H9 (cell line): ENCODE results near the gene AMN. TPM values are rescaled to one million over a fixed set of nuclear protein-coding genes. Genes with fewer than 3 reads are reported as not detected.

Source experiments
- DNase-seq: peaks from one replicate; pipeline ENCODE4 v3.0.0-alpha.2; 2017
- H2AFZ ChIP-seq: one replicate; pipeline ENCODE4 v1.6.1; 2013; ENCODE audit warnings: mild to moderate bottlenecking, low read length, control low read depth, moderate library complexity
- H2AK5ac ChIP-seq: 2 replicates; pipeline ENCODE4 v1.6.1; 2013; ENCODE audit warnings: low read length, control low read depth, mixed read lengths; ENCODE audit not compliant: insufficient read length
- H2BK120ac ChIP-seq: one replicate; pipeline ENCODE4 v1.6.1; 2013; ENCODE audit warnings: low read depth, mild to moderate bottlenecking, low read length, control low read depth, inconsistent platforms; ENCODE audit not compliant: poor library complexity, severe bottlenecking
- H2BK12ac ChIP-seq: 2 replicates; pipeline ENCODE4 v1.6.1; 2013; ENCODE audit warnings: low read length, control low read depth, mixed read lengths, low read depth; ENCODE audit not compliant: insufficient read length
- H2BK15ac ChIP-seq: 2 replicates; pipeline ENCODE4 v1.6.1; 2013; ENCODE audit warnings: low read depth, low read length, control low read depth
- H2BK20ac ChIP-seq: one replicate; pipeline ENCODE4 v1.6.1; 2013; ENCODE audit warnings: low read depth, mild to moderate bottlenecking, low read length, control low read depth, inconsistent platforms; ENCODE audit not compliant: poor library complexity, severe bottlenecking
- H2BK5ac ChIP-seq: 2 replicates; pipeline ENCODE4 v1.6.1; 2013; ENCODE audit warnings: low read length, control low read depth, mixed read lengths; ENCODE audit not compliant: insufficient read length
- H3K14ac ChIP-seq: 2 replicates; pipeline ENCODE4 v1.6.1; 2013; ENCODE audit warnings: low read length, control low read depth; ENCODE audit not compliant: insufficient read depth
- H3K18ac ChIP-seq: 2 replicates; pipeline ENCODE4 v1.6.1; 2013; ENCODE audit warnings: low read depth, mild to moderate bottlenecking, mixed read lengths, low read length, control low read depth; ENCODE audit not compliant: insufficient read length
- H3K23ac ChIP-seq: 2 replicates; pipeline ENCODE4 v1.6.1; 2013; ENCODE audit warnings: low read length, control low read depth, mixed read lengths, low read depth; ENCODE audit not compliant: insufficient read length
- H3K23me2 ChIP-seq: 2 replicates; pipeline ENCODE4 v1.6.1; 2013; ENCODE audit warnings: low read depth, mild to moderate bottlenecking, mixed read lengths, low read length, control low read depth; ENCODE audit not compliant: insufficient read length, poor library complexity, severe bottlenecking
- H3K27ac ChIP-seq: 2 replicates; pipeline ENCODE4 v1.5.1; 2013; ENCODE audit warnings: low read length, control low read depth, mixed read lengths, low read depth; ENCODE audit not compliant: insufficient read length
- H3K27me3 ChIP-seq: 2 replicates; pipeline ENCODE4 v1.6.1; 2013; ENCODE audit warnings: low read length, control low read depth, inconsistent platforms; ENCODE audit not compliant: insufficient read depth
- H3K4ac ChIP-seq: 2 replicates; pipeline ENCODE4 v1.6.1; 2013; ENCODE audit warnings: low read depth, mild to moderate bottlenecking, control low read depth, inconsistent platforms, low read length, moderate library complexity
- H3K4me1 ChIP-seq: 2 replicates; pipeline ENCODE4 v1.6.1; 2013; ENCODE audit warnings: low read length, control low read depth, inconsistent platforms; ENCODE audit not compliant: insufficient read depth
- H3K4me2 ChIP-seq: 2 replicates; pipeline ENCODE4 v1.6.1; 2013; ENCODE audit warnings: low read length, control low read depth, mixed read lengths; ENCODE audit not compliant: insufficient read length, insufficient read depth
- H3K56ac ChIP-seq: 2 replicates; pipeline ENCODE4 v1.6.1; 2013; ENCODE audit warnings: low read depth, mild to moderate bottlenecking, mixed read lengths, low read length, control low read depth; ENCODE audit not compliant: insufficient read length
- H3K79me1 ChIP-seq: 2 replicates; pipeline ENCODE4 v1.6.1; 2013; ENCODE audit warnings: low read depth, mild to moderate bottlenecking, moderate library complexity, low read length, control low read depth, inconsistent platforms; ENCODE audit not compliant: insufficient read depth, poor library complexity, severe bottlenecking
- H3K79me2 ChIP-seq: 2 replicates; pipeline ENCODE4 v1.6.1; 2013; ENCODE audit warnings: low read length, control low read depth, inconsistent platforms; ENCODE audit not compliant: insufficient read depth
- H3K9ac ChIP-seq: 2 replicates; pipeline ENCODE4 v1.6.1; 2013; ENCODE audit warnings: low read length, control low read depth, mixed read lengths; ENCODE audit not compliant: insufficient read length; ENCODE audit errors: extremely low read depth
- H3K9me3 ChIP-seq: one replicate; pipeline ENCODE4 v1.6.1; 2013; ENCODE audit warnings: low read depth, low read length, inconsistent platforms; ENCODE audit not compliant: control insufficient read depth
- H3T11ph ChIP-seq: one replicate; pipeline ENCODE4 v1.6.1; 2013; ENCODE audit warnings: mild to moderate bottlenecking, low read length, control low read depth, inconsistent platforms
- H4K20me1 ChIP-seq: one replicate; pipeline ENCODE4 v1.6.1; 2013; ENCODE audit not compliant: control insufficient read depth, insufficient read length, insufficient read depth
- H4K5ac ChIP-seq: 2 replicates; pipeline ENCODE4 v1.6.1; 2013; ENCODE audit warnings: low read depth, mild to moderate bottlenecking, mixed read lengths, low read length, control low read depth; ENCODE audit not compliant: insufficient read length
- H4K8ac ChIP-seq: replicated peaks from 2 replicates; pipeline ENCODE4 v1.6.1; 2013; ENCODE audit warnings: low read length, control low read depth, mixed read lengths, low read depth; ENCODE audit not compliant: insufficient read length
- H4K91ac ChIP-seq: 2 replicates; pipeline ENCODE4 v1.6.1; 2013; ENCODE audit warnings: low read depth, mild to moderate bottlenecking, moderate library complexity, mixed read lengths, low read length, control low read depth; ENCODE audit not compliant: insufficient read length
- H3K27ac Mint-ChIP-seq, 3 experiments: 2 replicates in 2 of 3; 3 replicates in 1 of 3; pipeline ENCODE4 v1.8.0; 2020 to 2021; ENCODE audit warnings: mixed read lengths in 3 of 3, mild to moderate bottlenecking in 1 of 3, moderate library complexity in 1 of 3
- H3K27me3 Mint-ChIP-seq: 2 replicates; pipeline ENCODE4 v1.8.0; 2021; ENCODE audit warnings: low read depth, mild to moderate bottlenecking, moderate library complexity, mixed read lengths
- H3K36me3 Mint-ChIP-seq, 3 experiments: 2 replicates in 2 of 3; 3 replicates in 1 of 3; pipeline ENCODE4 v1.8.0; 2020 to 2021; ENCODE audit warnings: low read depth in 3 of 3, mixed read lengths in 3 of 3; ENCODE audit not compliant: insufficient read depth in 1 of 3
- H3K4me1 Mint-ChIP-seq, 2 experiments: 2 replicates each; pipeline ENCODE4 v1.8.0; 2020; ENCODE audit warnings: mixed read lengths in 2 of 2
- H3K4me3 Mint-ChIP-seq, 2 experiments: 2 replicates in 1 of 2; 3 replicates in 1 of 2; pipeline ENCODE4 v1.8.0; 2020 to 2021; ENCODE audit warnings: mild to moderate bottlenecking in 2 of 2, mixed read lengths in 2 of 2, moderate library complexity in 1 of 2
- H3K9me3 Mint-ChIP-seq, 2 experiments: 2 replicates in 1 of 2; 3 replicates in 1 of 2; pipeline ENCODE4 v1.8.0; 2020; ENCODE audit warnings: mild to moderate bottlenecking in 2 of 2, mixed read lengths in 2 of 2, moderate library complexity in 1 of 2
- CTCF ChIP-seq: fragments of 200-600 bp; sonication (generic); conservative IDR thresholded peaks from 3 replicates; pipeline ENCODE4 v1.8.0; 2021; ENCODE audit warnings: antibody characterized with exemption, mild to moderate bottlenecking
- WGBS: extraction: QIAGEN DNeasy Blood & Tissue Kit; methylation state at CpG from one replicate; pipeline ENCODE4 v1.1.7; 2013; ENCODE audit warnings: missing lambda C conversion rate, low lambda C conversion rate, mixed read lengths; ENCODE audit not compliant: insufficient read length; ENCODE audit errors: extremely low coverage; 5-methylcytosine and 5-hydroxymethylcytosine counted together
- total RNA-seq: library from RNA; stranded (reverse); gene quantifications from 2 replicates; pipeline ENCODE4 v1.2.1, GENCODE V29; 2021

The AMN gene
- total RNA-seq, 1 experiment from 2014 or later, result 1.9 TPM

- H2BK15ac ChIP-seq, result no peak overlapping the region
- H3K14ac ChIP-seq, result no peak overlapping the region
- H3K79me2 ChIP-seq, result no peaks in the 10 kb centered on the region
- H3K27ac Mint-ChIP-seq, result no peak overlapping the region
- no peak overlapping the region for H3K4ac ChIP-seq
- no peak overlapping the region for H3K56ac ChIP-seq
- no peaks in the 10 kb centered on the region for H4K20me1 ChIP-seq
- H3K4me2 ChIP-seq, result no peak overlapping the region
- H3K23me2 ChIP-seq, result no peaks in the 10 kb centered on the region
- H2BK12ac ChIP-seq, result no peak overlapping the region
- H3K9me3 ChIP-seq, result no peaks in the 10 kb centered on the region
- no peak overlapping the region for H2AK5ac ChIP-seq
- no peaks in the 10 kb centered on the region for H3K4me1 ChIP-seq
- WGBS, result no CpG with 5 or more reads among the region's 1 CpG
- no peaks in the 10 kb centered on the region for H3K27me3 Mint-ChIP-seq
- peaks cover 0 to 7% (median 4%) of the 10 kb centered on the region in 3 experiments; a peak in 4 of 7 replicates for H3K36me3 Mint-ChIP-seq
- no peak overlapping the region for H3K4me3 Mint-ChIP-seq
- H3K4me1 Mint-ChIP-seq, result peaks cover 4 to 6% of the 10 kb centered on the region in 2 experiments; a peak in 3 of 4 replicates
- H4K91ac ChIP-seq, result no peak overlapping the region
- no peak overlapping the region for H4K5ac ChIP-seq
- no peak overlapping the region for H2BK5ac ChIP-seq
- no peaks in the 10 kb centered on the region for H3K79me1 ChIP-seq
- no peak overlapping the region for H3K9ac ChIP-seq
- H3K9me3 Mint-ChIP-seq, result no peaks in the 10 kb centered on the region
- no peak for DNase-seq
- no peak overlapping the region for H3T11ph ChIP-seq
- no peak overlapping the region for H3K18ac ChIP-seq
- no peak overlapping the region for H3K27ac ChIP-seq
- TF ChIP-seq CTCF, result no peak
- H3K27me3 ChIP-seq, result no peaks in the 10 kb centered on the region
- no peak overlapping the region for H4K8ac ChIP-seq
- no peak overlapping the region for H3K23ac ChIP-seq
- H2AFZ ChIP-seq, result no peak overlapping the region
- no peak overlapping the region for H2BK20ac ChIP-seq
- no peak overlapping the region for H2BK120ac ChIP-seq
Observed at GRCh38 chr14:102888748-102889147, 33.7 kb upstream of the AMN start.
